HG03159 (cell line): ENCODE data around the gene ZNFX1.

ENCODE experiments used
- ATAC-seq: cut with Tn5 transposase; IDR thresholded peaks from one replicate; pipeline ENCODE4 v1.9.1; 2021; ENCODE audit warnings: mild to moderate bottlenecking, moderate library complexity; ENCODE audit not compliant: unreplicated experiment

Gene ZNFX1

DNA sequence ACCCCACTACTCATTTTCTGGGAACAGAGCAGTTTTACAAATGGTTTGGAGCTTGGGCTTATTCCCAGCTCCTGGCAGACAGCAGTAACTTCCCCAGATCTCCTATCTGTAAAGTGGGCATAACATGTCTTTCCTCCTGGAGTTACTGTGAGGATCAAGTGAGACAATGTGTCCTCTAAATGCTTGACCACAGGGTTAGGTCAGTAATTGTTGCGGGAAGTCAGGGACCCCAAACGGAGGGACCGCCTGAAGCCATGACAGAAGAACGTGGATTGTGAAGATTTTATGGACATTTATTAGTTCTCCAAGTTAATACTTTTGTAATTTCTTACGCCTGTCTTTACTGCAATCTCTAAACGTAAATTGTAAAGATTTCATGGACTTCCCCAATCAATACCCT, 15.3 kb upstream of the ZNFX1 start:
- no peak for ATAC-seq

DNA sequence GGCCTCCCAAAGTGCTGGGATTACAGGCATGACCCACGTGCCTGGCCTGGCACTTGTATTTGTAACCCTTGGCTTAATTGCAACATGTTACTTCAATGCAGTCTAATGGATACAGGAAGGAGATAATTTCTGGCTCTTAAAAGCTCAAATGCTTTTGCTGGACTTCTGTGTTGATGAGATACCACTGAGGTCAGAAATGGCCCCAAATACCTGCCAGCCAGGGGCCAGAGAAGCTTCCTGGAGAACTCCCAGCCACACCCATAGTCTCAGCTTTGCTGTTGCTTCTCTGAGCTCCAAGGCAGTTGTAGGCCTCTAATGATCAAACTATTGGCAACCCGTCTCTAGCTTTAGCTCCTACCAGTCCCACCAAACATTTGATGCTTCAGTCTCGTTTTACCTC, 14.2 kb upstream of the ZNFX1 start:
- no peak for ATAC-seq

DNA sequence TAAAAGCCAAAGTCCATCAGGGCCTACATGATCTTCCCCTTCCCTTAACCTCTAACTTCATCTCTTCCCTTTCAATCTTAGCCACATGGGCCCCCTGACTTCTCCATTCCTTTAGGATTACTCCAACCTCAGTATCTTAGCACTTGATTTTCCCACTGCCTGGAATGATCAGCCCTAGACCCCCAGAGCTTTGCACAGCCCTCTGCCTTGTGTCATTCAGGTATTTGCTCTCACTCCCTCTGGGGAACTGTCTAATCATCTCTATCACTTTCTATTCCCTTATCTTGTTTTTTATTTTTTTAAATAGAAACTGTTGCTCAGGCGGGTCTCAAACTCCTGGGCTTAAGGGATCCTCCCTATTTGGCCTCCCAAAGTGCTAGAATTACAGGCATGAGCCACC, 13.3 kb upstream of the ZNFX1 start:
- no peak for ATAC-seq

DNA sequence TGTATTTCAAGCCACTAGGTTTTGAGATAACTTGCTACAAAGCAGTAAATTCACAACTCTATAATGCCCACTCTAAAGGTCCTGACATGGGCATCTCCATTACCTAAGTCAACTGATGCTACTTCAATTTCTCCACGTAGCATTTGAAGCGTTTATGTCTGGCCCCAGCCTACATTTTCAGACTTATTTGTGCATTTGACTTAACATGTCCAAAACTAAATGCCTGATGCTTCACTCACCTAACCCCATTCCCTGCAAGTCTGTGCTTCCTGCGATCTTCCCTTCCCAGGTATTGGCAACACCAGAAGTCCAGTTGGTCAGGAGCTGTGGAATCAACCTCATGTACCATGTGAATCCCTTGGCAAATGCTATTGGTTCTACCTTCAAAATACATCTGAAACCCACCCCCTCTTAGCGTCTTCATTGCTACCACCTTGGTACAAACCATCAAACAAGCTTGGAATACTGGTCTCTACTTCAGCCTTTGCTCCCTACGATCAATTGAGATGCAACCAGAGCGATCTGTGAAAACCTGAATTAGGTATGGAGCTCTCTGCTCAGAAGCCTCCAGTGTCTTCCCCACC, 12.8 kb upstream of the ZNFX1 start:
- no peak for ATAC-seq

DNA sequence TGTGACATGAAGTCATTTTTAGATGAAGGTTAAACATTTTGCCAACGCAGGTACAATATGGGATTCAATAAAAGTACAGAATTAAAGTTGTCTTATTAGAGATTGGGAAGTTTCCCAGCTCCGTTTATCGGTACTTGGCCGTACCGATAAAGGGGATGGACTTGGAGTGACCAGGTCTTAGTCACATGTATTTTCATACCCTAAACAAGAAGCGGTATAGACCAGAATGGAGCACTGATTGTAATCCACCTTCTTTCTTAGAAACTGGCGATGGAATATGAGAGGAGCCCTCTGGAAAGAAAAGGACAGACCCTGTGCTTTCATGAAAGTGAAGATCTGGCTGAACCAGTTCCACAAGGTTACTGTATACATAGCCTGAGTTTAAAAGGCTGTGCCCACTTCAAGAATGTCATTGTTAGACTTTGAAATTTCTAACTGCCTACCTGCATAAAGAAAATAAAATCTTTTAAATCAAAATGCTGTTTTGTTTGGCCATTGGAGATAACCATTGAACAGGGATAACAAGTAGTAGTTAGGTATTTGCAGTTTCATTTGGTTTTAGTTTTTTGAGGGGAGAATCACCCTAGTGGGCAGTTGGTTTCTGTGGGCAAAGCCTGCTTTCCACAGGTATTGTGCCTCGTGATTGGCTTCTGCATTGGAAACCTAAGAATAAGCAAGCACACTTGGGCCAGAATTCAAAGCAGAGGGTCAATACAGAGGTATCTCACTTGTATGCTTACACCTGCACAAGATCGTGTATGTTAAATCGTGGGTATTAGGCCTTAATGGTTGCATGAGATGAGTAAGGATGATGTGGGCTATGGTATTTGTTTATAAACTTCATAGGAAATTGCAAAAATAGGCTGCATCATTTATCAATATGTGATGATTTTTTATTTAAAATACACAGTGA, 11.2 kb upstream of the ZNFX1 start:
- no peak for ATAC-seq

DNA sequence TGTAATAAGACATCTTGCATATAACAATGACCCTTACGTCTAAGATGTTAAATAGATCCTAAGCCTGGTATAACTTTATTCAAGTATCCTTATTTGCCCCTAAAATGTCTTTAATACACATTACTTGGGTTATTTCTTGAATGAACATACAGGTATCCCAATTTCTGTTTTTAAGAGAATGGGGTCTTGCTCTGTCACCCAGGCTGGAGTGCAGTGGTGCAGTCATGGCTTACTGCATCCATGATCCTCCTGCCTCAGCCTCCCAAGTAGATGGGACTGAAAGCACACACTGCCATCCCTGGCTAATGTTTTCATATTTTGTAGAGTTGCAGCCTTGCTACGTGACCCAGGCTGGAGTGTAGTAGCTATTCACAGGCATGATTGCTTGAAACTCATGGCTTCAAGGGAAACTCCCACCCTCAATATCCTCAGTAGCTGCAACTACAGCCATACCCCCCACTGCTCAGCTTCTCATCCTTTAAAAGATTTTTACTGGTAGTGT, 10.4 kb upstream of the ZNFX1 start:
- no peak for ATAC-seq

DNA sequence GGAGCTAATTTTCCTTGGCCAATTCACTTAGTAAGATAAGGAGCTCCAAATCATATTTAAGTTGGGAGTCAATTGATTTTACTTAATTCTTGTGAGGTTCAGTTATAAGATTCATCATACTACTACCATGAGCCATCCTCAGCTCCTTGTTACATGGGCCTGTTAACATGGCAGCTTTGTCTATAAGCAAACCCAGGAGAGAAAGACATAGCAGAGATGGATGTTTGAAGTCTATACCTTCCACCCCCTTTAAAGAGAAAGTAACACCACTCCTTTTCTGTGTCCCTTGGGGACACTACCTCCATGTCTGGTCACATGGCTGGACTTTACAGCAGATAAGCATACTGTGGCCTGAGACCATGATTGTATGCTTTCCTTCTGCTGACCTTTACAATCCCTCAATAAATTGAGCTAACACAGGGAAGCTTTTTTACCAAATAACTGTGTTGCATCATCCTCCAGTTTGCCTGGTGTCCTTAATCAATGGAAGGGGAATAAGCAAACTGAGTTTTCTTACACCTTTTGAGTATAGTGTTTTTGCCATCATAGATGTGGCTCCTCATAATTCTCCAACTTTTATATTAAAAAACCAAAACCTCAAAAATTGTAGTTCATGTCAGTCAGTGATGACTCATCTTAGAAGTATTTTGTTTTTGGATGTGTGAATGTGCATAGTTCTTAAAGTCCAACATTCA, 9.8 kb upstream of the ZNFX1 start:
- no peak for ATAC-seq

DNA sequence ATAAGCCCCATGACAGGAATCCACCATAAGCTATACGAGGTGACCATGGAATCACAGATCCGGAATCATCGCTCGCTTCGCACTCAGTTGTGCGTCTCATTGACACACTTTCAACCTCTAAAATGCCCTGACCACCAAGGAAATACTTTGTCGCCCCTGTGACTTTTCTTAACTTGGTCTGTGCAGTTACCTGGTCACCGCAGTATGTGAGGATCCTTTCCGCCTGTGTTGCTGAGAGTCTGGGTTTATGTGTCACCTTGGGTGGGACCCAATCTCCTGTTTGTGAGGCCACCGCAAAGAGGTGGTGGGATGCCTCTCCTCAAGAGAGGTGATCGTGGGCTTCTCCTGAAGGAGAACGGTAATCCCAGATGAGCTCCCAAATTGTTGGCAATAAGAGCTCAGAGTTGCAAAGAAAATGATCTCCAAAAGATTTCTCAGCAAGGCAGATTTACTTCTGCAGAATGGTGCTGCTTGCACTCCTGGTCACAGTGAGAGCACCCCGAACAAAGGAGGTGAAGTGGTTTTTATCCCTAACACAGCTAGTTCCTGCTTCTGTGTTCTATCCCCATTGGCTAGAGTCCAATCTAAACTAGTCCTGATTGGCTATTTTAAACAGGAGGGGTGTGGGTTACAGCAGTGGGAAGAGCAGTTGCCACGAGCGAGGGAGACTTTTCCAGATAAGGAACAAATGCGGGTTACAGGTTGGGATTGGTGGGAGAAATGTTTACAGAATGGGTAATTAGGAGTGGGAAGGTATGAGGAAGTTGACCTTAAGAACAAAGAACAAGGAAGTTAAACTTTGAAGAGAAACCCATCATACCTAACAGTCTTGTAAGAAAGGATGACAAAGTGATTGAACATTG, 9.1 kb upstream of the ZNFX1 start:
- no peak for ATAC-seq

DNA sequence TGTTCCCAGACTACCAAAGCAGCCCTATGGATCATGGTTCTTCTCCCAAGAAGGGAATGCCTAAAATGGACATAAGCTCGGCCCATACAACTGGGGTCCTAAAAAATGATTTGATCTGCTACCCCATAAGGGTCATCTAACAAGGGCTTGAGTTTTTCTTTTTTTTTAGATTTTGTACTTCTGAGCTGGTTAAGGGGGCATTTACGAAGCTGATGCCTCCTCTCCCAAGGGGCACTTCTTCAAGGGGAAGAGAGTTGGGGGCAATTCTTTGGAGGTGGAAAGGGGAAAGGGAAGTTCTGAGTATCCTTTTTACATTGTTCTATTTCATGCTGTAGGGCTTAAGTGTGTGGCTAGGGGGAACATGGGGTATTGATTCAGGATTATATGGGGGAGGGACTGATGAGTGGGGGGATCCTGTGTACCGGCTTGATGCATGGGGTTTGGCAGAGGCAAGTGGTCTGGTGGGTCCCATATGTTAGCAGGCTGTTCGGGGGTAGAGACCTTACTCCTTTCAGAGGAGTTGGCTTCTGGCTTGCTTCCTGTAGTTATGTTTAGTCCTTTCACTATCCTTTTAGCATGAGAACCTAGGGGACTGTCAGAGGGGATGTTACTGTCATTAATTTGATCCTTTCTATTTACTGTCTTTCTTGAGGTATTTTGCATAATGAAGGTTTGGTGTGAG, 8.1 kb upstream of the ZNFX1 start:
- ATAC-seq: no peak

DNA sequence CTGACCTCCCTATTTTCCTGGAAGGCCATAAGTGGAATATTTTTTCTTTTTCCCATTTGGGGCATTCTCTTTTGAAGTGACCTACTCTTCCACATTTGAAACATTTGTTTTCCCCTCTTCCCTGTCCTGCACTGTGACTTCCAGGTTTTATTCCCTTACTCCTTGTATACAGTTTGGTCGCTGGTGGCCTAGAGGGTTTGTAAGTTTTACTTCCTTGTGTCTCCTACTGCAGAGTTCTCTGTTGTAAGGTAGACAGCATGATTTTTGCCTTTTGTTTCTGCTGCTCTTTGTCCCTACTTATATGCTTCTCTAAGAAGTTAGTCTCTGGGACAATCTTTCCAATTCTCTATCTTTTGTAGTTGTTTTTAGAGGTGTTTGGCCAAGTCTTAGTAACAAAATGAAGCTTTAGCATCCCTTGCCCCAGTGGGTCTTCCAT, 7.4 kb upstream of the ZNFX1 start:
- no peak for ATAC-seq

DNA sequence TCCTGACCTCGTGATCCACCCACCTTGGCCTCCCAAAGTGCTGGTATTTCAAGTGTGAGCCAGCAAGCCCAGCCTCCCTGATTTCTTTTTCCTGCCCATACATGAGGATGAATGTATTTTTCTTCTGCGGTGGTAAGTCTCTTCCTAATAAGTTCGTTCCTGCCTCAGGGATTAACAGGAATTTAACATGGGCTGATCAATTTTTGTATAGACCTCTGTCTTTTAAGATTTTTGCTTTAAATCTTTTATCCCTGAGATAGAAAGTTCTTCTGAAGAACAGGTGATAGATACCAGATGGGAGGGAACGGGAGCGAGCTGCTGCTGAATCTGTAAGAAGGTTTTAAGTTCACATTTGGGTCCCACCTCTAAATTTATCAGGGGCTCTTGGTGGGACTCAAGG, 7.0 kb upstream of the ZNFX1 start:
- no peak for ATAC-seq

DNA sequence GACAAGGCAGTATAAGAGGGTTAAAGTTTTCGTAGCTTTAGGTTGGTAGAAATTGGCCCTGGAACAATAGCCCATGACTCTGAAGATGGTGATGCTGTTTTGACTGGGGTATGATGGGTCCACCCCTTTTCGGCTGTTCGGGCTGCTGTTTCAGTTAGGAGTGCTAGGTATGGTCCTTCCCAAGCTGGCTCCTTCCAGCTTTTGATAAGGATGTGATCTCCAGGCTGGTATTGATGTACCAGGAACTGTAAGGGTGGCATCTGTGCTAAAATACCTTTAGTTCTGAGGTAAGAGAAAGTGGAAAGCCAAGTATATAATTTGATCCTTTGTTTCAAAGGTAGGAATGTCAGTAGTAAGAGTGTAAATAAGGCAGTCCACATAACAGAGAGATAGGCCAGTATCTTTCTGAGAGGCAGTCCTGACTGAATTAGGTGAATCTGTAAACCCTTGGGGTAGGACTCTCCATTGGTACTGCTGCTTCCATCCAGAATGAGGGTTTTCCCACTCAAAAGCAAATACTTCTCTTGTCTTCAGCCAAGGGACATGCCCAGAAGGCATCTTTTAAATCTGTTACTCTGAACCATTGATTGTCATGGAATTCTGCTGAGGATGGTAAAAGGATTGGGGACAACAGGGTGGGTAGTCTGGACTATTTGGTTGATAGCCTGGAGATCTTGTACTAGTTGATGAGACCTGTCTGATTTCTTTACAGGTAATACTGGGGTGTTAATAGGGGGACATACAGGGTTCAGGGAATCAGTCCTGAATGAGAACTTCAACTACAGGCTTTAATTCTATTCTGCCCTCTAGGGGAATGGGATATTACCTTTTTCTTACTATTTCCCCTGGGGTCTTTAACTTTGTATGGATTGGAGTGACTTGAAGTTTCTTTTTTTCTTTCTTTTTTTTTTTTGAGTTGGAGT, 6.1 kb upstream of the ZNFX1 start:
- ATAC-seq: no peak

DNA sequence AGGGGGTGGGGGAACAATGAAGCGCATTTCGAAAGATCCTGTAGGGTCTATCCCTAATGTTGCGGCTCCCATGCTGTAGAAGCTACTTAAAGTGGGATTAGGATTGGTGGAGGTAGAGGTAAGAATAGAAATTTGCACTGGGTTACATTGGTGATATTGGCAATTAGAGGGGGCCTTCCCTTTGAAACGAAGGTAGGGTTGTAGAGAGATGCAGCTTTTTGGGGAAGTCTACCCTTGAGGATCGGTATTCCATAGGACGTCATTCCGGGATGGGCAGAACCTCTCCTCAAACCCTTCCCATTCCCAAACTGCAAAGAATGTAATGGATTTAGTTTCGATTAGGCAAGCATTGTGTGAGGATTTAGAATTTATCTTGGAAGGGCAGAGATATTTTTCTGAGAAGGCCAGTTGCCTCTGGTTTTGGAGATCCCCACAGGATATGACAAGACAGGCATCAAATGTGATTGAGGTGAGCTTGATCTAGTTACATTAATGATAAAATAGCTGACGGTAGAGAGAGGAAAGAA, 5.4 kb upstream of the ZNFX1 start:
- no peak for ATAC-seq

DNA sequence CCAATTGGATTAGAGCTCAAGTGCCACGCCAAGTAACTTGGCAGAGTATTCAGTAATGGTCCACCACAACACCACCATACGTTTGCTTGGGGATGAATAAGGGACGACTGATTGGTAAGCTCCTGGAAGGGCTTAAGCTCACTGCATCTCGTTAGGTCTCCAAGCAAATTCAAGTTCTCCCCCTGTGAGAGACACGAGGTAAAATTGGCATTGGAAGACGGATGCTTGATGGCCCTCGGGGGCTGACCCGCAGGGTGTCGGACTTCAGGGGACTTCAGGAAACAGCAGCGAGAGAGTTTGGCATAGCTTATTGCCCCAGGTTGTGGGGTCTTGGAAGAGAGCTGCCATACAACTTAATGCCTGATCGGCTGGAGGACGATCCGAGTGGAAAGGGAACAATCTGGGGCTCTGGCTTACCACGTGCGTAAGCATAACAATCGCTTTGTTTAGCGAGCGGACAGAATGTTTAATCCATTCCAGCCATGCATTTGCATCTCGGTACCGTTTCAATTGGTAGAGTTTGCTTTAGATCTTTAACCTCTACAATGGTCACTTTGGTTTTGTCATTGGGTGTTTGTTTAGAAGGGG, 4.8 kb upstream of the ZNFX1 start:
- ATAC-seq: no peak

DNA sequence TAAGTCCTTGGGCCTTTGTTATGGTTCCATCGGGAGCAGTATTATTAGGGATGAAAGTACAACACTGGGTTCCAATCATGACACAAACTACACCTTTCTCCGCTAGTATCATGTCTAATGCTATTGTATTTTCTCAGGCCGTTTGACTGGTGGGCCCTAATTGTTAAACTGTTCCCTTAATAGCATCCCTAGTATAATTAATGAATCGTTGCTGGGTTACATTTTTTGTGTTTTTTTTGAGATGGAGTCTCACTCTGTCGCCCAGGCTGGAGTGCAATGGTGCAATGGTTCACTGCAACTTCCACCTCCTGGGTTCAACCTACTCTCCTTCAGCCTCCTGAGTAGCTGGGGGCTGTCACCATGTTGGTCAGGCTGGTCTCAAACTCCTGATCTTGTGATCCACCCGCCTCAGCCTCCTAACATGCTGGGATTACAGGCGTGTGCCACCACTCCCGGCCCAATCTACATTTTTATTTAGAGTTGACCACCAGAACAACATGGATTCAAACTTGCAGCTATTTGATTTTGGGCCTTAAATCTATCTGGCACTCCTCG, 4.1 kb upstream of the ZNFX1 start:
- no peak for ATAC-seq

DNA sequence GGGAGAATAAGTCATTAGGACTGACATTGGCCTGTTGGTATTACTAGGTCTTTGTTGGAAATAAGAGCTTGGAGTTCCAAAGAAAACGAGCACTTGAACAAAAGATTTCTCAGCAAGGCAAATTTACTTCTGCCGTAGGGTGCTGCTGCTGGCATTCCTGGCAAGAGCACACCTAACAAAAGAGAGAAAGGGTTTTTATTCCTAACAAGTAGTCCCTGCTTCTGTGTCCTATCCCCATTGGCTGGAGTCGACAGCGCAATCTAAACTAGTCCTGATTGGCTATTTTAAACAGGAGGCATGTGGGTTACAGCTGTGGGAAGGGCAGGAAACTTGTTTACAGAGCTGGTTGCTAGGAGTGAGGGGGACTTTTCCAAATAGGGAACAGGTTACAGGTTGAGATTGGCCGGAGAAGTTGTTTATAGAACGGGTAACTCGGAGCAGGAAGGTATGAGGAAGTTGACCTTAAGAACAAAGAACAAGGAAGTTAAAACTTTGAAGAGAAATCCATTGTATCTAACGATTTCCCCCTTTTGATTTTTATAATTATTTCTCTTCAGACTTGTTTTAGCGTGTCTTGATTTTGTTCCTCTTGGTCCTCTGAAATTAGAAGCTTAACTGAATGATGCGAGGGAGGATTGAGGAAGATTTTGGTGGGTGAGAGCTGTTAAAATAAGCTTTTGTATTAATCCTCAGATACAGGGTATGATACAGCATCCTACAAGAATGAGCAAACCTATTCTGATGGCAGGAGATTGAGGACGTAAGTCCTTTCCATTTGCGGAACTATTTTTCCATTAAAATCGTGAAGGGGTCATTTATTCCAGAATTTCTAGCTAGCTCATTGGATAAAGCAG, 3.4 kb upstream of the ZNFX1 start:
- no peak for ATAC-seq

DNA sequence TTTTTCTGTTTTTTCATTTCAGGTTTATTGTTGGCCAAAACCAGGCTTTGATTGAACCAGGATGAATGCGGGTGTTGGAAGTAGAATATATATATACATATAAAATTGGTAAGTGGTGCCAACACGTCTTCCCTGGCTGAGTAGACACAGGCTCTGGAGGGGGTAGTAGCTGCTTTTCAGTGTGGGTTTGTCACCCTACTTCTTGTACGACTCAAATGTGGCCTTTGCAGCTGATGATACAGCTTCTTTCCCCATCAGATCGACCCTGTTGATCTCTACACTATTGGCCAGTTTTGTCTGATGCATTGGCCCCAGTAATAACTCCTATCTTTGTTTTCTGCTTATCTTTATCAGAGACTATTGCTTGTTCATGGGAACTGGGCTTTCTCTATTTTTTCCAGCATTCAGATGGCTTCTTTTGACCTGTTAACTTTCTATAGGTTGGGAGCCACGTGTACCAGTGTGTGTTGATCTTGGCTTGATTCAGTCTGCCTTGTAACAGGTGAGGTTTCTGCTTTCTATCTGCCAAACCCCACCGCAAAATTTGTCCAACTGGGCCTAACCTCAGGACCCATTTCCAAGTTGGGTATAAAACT, 2.7 kb upstream of the ZNFX1 start:
- ATAC-seq: no peak
